Left forelimb (tissue), 1 donor: Measurements from ENCODE around the gene SLC28A1.
"Not testable (repeated sequence)": the region's sequence is repeated elsewhere in the genome, so short reads cannot be mapped to it uniquely, and the experiment has no call there.

ENCODE experiments used
- DNase-seq: peaks from one replicate; pipeline ENCODE4 v3.0.0-alpha.2; 2018; ENCODE audit warnings: low spot score

Gene SLC28A1

GRCh38 chr15:84862214-84862975 is 22.1 kb upstream of the SLC28A1 start:
- DNase-seq, result no peak

DNA sequence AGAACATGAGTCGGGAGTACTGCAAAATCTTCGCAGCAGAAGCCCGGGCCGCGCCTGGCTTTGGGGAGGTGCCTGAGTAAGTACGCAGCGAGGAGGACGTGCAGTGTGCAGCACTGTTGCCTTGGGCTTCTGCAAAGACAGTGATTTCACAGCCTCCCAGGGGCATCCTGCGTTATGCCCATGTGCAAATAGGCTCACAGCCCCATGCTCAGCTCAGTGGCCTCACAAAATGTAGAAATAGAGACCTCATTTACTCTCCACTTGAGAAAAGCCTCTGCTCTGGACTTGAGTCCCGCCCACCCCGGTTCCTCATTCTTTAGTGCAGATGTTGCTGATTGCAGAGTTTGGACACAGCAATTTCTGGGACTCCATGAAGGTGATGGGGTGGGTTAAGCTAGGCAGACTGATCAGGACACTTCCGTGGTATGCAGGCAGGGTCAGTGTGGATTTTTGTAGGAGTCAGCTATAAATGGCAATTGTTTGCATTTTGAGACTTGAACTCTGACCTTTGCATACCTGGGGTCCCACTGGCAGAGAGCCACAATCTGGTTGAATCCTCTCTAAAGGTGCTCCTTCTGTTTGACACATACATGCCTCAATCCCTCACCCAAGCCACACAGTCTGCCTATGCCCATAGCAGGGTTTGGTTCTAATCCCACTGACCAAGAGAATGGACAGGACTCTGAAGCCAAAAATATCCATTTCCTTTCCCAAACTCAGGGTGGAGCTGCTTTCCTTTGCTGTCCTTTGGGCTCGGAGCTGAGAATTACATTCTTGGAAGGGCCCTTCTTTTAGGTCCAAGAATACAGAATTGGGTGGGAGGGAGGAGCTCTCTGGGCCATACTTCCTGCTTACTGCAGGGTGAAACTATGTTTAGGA is 20.7 kb upstream of the SLC28A1 start:
- DNase-seq, result no peak

DNA sequence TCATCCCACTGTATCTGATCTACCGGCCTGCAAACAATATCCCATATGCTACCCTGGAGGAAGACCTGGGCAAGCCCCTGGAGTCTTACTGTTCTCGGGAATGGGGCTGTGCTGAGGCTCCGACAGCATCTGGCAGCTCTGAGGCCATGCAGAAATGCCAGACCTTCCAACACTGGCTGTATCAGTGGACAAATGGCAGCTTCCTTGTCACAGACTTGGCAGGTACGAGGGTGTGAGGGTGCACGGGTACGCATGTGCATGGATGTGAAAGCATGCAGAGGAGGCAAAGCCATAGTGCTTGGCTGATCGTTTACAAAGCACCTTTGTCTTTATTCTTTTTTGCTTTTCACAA is 20.0 kb upstream of the SLC28A1 start:
- DNase-seq, result no peak

DNA sequence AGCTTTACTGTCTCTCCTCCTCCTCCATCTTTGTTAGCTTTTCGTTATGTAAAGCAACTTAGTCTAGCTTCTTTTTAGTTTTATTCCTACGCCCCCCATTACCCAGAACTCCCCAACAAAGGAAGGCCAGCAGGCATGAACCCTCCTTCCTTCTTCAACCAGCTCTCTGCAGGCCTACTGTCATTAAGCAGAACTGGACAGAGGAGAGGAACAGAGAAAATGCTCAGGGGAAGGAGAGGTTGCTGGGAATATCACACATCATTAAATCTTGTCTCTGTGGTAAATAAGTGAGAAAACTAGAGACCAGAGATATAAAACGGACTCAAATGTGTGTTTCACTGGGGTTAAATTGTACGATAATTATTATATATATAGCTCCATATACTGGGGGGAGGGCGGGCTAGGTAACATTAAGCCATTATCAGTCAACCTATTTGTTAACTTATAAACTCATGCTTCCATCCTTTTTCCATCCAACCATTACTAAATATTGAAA is 19.3 kb upstream of the SLC28A1 start:
- DNase-seq, result no peak

- DNase-seq, result no peak
These were observed 16.2 kb upstream of the SLC28A1 start for GRCh38 chr15:84868037-84868880.

DNA sequence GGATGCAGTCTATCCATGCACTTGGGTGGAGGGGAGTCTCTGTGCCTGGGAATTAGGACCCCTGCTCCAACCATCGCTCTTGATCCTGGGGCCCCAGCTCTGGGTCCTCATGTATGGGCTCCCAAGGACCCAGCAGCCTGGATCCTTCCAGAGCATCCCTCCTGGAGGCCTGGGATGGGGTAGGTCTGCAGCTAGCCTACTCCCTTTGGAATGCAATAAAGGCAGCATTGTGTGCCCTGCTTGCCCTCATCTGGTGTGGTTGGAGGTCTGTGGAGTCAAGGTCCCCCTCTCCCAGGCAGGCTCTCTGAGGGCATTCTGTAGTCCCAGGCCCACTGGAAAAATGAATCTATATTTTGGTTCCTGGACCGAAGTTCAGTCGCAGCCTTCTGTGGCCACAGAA is 15.0 kb upstream of the SLC28A1 start:
- DNase-seq, result no peak

- no peak for DNase-seq
These were observed 13.0 kb upstream of the SLC28A1 start for GRCh38 chr15:84871428-84871985.

DNA sequence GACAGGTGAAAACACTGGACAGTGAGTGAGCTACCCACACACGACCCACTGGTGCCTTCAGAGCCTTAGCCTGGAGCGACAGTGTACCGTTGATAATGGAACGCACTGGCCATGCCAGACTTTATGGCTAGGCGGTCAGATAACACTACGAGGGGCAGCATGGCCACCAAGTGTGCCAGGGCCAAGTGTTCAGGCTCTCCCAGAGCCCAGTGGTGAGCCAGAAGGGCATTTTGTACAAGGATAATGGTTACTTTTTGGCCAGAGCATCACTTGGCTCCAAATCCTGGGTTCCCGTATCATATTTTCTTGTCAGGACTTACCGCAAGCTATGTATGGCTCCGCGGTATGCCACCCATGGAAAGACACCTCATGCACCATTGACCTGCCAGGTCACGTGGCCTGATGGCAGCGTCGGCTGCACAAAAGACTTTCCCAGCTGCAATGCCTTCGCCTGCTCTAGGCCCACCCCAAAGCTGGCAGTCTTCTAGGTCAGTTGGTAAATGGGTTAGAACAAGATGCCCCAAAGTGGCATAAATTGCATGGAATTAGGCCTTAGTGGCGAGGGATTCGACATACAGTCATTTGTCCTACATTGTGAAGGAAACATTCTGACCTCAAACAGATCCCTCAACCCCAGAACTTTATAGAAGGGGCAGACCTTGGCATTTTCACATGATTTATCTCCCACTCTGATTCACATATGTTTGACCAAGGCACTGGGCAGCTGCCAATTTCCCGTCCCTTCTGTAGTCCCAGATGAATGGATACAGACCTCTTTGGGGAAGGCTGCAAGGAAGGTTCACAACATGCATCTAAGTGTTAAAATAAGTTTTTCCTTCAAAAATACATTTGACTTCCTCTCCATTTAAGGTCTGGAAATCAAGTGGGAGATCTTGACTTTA is 12.2 kb upstream of the SLC28A1 start:
- DNase-seq, result no peak

- no peak for DNase-seq
These were observed 10.5 kb upstream of the SLC28A1 start for GRCh38 chr15:84873997-84874396.

DNA sequence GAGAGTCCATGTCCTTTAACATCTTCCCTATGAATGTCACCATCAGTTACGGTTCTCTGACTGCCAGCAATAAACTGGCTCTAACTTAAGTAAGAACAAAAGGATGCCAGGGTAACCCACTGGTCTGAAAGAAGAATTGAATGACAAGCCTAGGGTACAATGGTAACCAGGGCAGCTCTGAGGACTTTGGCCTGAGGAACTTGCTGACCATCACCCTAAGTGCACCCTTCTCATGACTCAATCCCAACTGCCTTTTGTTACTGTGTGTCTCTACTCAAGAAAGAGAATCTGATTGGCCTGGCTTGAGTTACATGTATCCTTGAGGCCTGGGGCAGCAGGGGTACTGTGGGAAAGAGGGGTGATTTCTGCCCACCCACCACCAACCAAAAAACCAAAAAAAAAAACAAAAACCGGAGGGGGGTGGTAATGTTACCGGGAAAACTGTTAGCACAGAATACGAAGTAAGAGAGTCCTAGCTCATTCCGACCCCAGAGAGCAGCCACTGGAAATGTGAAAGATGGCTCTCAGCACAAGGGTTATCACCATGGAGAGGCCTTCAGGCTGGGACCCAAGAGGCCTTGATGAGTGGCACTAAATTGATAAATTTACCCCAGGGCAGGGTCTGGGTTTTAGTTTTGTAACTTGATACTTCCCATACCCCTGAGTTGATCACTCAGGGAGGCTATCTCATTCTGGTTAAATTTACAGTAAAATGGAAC is 9.3 kb upstream of the SLC28A1 start:
- DNase-seq, result no peak

GRCh38 chr15:84876269-84876668 is 8.2 kb upstream of the SLC28A1 start:
- no peak for DNase-seq

DNA sequence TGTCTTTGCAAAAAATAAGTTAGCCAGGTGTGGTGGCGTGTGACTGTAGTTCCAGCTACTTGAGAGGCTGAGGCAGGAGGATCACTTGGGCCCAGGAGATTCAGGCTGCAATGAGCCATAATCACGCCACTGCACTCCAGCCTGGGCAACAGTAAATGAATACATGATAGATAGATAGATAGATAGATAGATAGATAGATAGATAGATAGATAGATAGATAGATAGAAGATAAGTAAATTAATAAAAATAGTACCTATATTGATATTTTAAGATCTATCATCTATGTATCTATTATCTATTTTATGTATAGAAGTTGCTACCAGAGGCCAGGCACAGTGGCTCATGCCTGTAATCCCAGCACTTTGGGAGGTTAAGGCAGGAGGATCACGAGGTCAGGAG is 6.8 kb upstream of the SLC28A1 start:
- not testable (repeated sequence) for DNase-seq

DNA sequence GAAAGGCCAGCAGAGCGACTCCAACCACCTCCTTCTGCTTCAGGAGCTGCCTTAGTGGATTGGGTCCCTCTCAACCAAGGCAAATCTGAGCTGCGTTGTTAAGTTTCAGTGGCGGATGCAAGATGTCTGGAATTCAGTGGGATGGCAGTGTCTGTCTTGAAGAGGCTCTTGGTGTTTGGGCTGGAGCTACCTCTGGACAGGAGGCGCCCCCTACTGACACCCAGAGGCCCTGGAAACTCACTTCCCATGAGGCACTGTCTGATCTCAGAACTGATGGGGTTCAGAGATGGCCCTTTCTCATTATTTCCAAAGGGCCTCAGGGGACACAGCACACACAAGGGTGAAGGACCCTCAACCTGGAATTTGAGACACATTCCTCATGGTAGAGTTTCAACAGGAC is 6.0 kb upstream of the SLC28A1 start:
- DNase-seq, result no peak

GRCh38 chr15:84879088-84879780 is 5.2 kb upstream of the SLC28A1 start:
- no peak for DNase-seq

GRCh38 chr15:84880007-84880406 is 4.5 kb upstream of the SLC28A1 start:
- no peak for DNase-seq

GRCh38 chr15:84880822-84881519 is 3.5 kb upstream of the SLC28A1 start:
- DNase-seq, result no peak

GRCh38 chr15:84881520-84881830 is 3.0 kb upstream of the SLC28A1 start:
- no peak for DNase-seq

- no peak for DNase-seq
These were observed 996 bp upstream of the SLC28A1 start for GRCh38 chr15:84883466-84883865.

- DNase-seq, result no peak
These were observed 1.3 kb downstream of the SLC28A1 start for GRCh38 chr15:84885801-84886200.
